DMS 273 treated with DMSO at 0.1 percent for 48 hours (cell line): ENCODE data around the gene HBA2.
"Not testable (repeated sequence)": the region's sequence is repeated elsewhere in the genome, so short reads cannot be mapped to it uniquely, and the experiment has no call there.

ENCODE experiments used
- DNase-seq: peaks from one replicate; lab custom pipeline; 2025; lab: John Stamatoyannopoulos, UW

Gene HBA2

GRCh38 chr16:172374-172941 is at the start of gene HBA2:
HBA2 (plus strand) TSS chr16:172876; CDS start chr16:172913, 37 bp downstream.
- DNase-seq = not testable (repeated sequence)

GRCh38 chr16:123558-124350 is 48.9 kb upstream of the HBA2 start:
- DNase-seq = not testable (repeated sequence)

GRCh38 chr16:125011-125410 is 47.7 kb upstream of the HBA2 start:
- no peak for DNase-seq

- DNase-seq = no peak
Measured at GRCh38 chr16:129075-129474, 43.6 kb upstream of the HBA2 start.

- no peak for DNase-seq
Measured at GRCh38 chr16:130533-131173, 42.0 kb upstream of the HBA2 start.

- DNase-seq = no peak
Measured at GRCh38 chr16:132120-132519, 40.6 kb upstream of the HBA2 start.

GRCh38 chr16:133716-134115 is 39.0 kb upstream of the HBA2 start:
- DNase-seq = no peak

GRCh38 chr16:138049-138417 is 34.6 kb upstream of the HBA2 start:
- no peak for DNase-seq

GRCh38 chr16:140175-140857 is 32.4 kb upstream of the HBA2 start:
- no peak for DNase-seq

- no peak for DNase-seq
Measured at GRCh38 chr16:142405-142967, 30.2 kb upstream of the HBA2 start.

GRCh38 chr16:143047-143446 is 29.6 kb upstream of the HBA2 start:
- no peak for DNase-seq

- no peak for DNase-seq
Measured at GRCh38 chr16:143456-143855, 29.2 kb upstream of the HBA2 start.

- no peak for DNase-seq
Measured at GRCh38 chr16:144797-145252, 27.9 kb upstream of the HBA2 start.

GRCh38 chr16:146646-147045 is 26.0 kb upstream of the HBA2 start:
- no peak for DNase-seq

GRCh38 chr16:149024-149660 is 23.5 kb upstream of the HBA2 start:
- no peak for DNase-seq

GRCh38 chr16:152141-153128 is 20.2 kb upstream of the HBA2 start, which contains the start of gene HBZ:
HBZ (plus strand) TSS chr16:152644; CDS start chr16:152910, 266 bp downstream.
- DNase-seq = no peak

GRCh38 chr16:153129-153521 is 19.6 kb upstream of the HBA2 start:
- not testable (repeated sequence) for DNase-seq

- DNase-seq = not testable (repeated sequence)
Measured at GRCh38 chr16:153550-154216, 19.0 kb upstream of the HBA2 start.

GRCh38 chr16:154217-155030 is 18.3 kb upstream of the HBA2 start:
- no peak for DNase-seq
